ENCODE data around the gene GBGT1.

Gene GBGT1

GRCh38 chr9:133139246-133140173 lies 24.2 kb downstream of the GBGT1 start:
- H3K4me3 ChIP-seq (ENCODE audit: control insufficient read depth, low read depth, low read length): no peak overlapping the region
- TF ChIP-seq, protein P1, sequence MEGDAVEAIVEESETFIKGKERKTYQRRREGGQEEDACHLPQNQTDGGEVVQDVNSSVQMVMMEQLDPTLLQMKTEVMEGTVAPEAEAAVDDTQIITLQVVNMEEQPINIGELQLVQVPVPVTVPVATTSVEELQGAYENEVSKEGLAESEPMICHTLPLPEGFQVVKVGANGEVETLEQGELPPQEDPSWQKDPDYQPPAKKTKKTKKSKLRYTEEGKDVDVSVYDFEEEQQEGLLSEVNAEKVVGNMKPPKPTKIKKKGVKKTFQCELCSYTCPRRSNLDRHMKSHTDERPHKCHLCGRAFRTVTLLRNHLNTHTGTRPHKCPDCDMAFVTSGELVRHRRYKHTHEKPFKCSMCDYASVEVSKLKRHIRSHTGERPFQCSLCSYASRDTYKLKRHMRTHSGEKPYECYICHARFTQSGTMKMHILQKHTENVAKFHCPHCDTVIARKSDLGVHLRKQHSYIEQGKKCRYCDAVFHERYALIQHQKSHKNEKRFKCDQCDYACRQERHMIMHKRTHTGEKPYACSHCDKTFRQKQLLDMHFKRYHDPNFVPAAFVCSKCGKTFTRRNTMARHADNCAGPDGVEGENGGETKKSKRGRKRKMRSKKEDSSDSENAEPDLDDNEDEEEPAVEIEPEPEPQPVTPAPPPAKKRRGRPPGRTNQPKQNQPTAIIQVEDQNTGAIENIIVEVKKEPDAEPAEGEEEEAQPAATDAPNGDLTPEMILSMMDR (IDR thresholded peaks at IDR 0.05; ENCODE audit: control insufficient read depth, insufficient read depth, low read depth, low read length, missing control alignments): no peak
- DNase-seq (ENCODE audit: low read depth): no peak

GRCh38 chr9:133137451-133138231 lies 26.1 kb downstream of the GBGT1 start:
- TF ChIP-seq, protein P1 (IDR thresholded peaks at IDR 0.05; ENCODE audit: control insufficient read depth, insufficient read depth, low read depth, low read length, missing control alignments): no peak
- no peak for DNase-seq (ENCODE audit: low read depth)
- H3K4me3 ChIP-seq (ENCODE audit: control insufficient read depth, low read depth, low read length): no peak overlapping the region

DNA sequence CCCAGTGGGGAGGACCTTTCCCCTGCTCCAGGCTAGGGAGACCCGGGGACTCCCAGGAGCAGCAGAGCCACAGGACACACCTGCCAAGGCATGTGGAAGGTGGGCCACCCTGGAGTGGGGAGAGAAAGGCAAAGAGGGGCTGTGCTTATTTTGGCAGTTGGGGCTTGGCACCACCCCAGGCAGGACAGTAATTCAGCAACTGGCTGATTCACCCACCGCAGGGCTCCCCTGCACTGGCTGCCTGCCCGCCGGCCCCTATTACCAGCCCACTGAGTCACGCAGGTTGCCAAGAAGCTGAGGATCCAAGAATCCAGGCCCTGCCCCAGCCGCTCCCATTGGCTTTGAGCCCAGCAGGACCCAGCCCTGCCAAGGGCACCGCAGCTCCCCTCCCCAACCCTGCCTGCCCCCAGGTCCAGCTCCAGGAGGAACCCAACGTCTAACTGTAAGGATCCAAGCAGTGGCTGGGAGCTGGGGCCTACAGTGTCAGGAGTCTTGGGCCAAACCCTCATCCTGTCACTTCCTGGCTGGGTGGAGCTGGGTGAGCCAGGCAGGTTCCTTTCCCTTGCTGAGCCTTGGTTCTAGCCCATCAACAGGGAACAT lies 28.5 kb downstream of the GBGT1 start:
- no peak overlapping the region for H3K4me3 ChIP-seq (ENCODE audit: control insufficient read depth, low read depth, low read length)
- DNase-seq (ENCODE audit: low read depth): no peak
- TF ChIP-seq, protein P1 (IDR thresholded peaks at IDR 0.05; ENCODE audit: control insufficient read depth, insufficient read depth, low read depth, low read length, missing control alignments): no peak

- H3K4me3 ChIP-seq (ENCODE audit: control insufficient read depth, low read depth, low read length): no peak overlapping the region
- TF ChIP-seq, protein P1 (IDR thresholded peaks at IDR 0.05; ENCODE audit: control insufficient read depth, insufficient read depth, low read depth, low read length, missing control alignments): no peak
- no peak for DNase-seq (ENCODE audit: low read depth)
Observed at GRCh38 chr9:133134388-133135145, 29.1 kb downstream of the GBGT1 start.

DNA sequence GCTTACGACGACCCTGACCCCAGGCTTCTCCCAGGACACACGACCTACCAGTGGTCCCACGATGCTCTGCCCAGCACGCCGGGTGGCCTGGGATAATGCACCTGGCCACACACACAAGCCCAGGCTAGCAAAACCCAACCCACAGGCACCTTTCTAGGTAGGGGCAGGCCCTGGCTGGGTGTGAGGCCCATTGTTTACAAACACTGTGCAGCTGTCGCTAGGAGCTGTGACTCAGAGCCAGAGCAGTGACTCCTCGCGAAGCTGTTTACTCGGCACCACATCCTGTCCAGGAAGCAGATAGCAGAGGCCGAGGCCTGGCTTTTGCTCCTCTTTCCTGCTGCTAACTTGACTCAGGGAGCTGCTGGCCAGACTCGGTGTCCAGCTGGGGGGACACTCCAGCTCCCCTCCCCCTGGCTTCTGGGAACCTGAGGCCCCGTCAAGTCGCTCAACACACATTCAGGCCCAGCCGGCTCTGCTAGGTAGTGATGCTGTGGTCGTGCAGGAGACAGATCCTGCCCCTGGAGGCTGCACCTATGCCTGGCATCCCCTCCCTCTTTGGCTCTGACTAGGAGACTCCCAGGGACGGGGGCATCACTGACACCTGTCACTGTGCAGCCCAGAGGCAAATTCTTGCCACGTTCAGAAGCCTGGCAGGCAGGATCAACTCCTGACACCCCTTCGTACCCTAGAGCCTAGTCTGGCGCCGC lies 29.9 kb downstream of the GBGT1 start:
- TF ChIP-seq, protein P1 (IDR thresholded peaks at IDR 0.05; ENCODE audit: control insufficient read depth, insufficient read depth, low read depth, low read length, missing control alignments): no peak
- DNase-seq (ENCODE audit: low read depth): peak; percentile 80
- no peak overlapping the region for H3K4me3 ChIP-seq (ENCODE audit: control insufficient read depth, low read depth, low read length)

All from AG09309 (cell line).